Dedifferentiated amniotic fluid mesenchymal stem cell (primary cell): ENCODE measurements around the gene LAMTOR2.
A peak's percentile ranks its signal among the peaks of the same experiment; 100 is the strongest.
"Not testable (repeated sequence)": the region's sequence is repeated elsewhere in the genome, so short reads cannot be mapped to it uniquely, and the experiment has no call there.

Experiments
- DNase-seq: peaks from one replicate; pipeline ENCODE4 v3.0.0-alpha.2; 2016; ENCODE audit errors: extremely low spot score

Gene LAMTOR2

DNA sequence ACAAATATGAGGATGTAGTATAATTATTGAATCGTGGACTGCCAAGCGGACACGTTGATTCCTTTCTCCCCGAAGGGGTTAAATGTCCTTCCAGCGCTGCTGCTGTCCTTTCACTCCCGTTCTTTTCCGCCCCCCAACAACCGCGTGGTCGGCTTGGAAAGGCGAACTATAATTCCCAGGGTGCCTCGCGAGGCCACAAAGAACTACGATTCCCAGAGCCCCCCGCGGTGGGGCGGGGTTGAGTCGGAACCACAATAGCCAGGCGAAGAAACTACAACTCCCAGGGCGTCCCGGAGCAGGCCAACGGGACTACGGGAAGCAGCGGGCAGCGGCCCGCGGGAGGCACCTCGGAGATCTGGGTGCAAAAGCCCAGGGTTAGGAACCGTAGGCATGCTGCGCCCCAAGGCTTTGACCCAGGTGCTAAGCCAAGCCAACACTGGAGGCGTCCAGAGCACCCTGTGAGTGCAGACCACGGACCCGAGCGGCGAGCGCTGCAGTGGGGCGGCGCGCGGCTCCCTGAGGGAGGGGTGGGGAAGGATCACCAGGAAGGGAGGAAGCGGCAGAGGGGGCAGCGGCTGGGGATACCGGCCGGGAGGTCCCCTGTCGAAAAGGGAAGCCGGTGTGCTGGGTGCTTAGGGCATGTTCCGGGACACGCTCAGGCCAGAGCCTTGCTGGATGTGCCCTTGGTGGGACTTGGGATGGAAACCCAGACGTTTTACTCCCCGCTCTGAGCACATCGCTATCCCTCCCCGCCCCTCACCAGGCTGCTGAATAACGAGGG is at the start of gene LAMTOR2:
Gene LAMTOR2 (plus strand): TSS at position 283 of the 781 bp plus-strand sequence. CDS start 108 bp downstream, at position 391.
- peak; percentile 98 for DNase-seq

DNA sequence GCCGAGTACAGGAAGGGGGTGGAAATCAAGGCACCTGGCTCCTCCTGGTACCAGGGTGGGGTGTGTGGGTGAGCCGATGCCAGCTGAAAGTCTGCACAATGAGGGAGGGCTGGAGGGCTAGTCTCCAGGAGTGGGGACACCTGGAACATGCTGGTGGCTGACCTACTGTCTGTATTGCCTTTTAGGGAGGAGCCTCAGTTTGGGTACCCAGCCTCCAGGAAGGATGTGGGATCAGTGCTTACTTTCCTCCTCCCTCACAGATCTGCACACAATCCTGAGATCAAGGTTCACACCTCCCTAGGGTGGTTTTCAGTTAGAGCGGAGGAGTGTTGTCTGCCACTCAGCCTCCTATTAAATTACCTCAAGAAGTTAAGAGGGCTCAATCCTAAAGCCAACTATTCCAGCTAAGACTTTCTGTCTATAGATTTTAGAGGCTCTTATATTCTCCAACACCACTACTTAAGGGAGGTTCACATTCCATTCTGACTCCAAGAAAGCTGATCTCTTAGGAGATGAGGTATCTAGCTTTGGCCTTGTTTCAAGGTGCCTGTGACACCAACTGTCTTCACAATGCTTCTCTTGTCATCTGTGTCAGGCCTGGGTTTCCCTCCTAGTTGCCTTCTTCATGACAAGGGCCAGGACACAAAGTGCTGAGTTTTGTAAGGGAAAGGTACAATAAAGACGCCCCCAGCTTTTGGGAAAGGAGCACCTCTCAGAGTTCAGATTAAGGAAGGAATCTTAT is 49.6 kb upstream of the LAMTOR2 start:
- DNase-seq: no peak

DNA sequence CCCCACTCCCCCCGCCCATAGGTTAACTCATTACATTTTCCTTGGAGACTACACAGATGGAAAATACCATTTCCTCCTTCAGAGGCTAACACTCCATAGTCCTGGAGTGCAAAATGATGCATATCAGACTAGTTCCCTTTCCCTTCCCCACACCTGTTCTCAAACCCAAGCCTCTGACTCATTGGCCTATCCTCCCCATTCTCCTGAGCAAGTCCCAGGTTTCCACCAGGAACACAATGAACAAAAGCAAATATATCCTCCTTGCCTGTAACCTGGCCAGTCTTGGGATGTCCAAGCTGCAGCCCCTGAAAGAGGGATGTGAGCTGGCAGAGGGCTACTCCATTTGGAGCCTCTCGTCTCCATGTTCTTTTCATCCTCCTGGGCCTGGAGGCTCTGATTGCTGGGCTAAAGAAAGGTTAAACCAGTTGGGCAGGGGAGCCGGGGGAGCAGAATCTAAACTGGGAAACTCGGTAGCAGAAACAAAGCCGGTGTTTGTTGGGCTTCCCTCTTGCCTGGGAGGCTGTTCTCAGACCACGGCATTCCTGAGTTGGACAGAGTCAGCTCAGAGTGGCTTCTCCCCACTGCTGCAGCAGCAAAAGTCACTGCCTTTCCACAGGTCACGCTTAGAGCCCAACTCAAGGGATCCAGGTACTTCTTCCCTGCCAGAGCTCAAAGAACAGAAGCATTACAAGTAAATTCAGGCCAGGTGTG is 47.8 kb upstream of the LAMTOR2 start:
- no peak for DNase-seq

DNA sequence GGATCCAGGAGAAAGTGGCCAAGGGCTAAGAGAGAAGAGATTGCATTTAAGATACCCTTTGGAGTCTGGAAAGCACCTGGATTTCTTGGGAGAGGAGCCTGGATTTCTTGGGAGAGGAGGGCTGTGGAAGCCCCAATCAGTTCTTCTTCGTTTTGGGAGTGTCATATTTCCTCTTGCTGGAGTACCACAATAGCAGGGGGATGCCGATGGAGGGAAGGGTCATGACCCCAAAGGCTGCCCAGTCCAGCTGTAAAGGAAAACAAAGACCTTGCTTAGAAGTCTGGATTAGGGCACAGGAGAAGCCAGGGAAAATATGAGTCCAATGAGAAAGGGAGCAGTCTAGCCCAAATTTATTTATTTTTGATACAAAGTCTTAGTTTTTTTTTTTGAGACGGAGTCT is 45.2 kb upstream of the LAMTOR2 start:
- DNase-seq: no peak

DNA sequence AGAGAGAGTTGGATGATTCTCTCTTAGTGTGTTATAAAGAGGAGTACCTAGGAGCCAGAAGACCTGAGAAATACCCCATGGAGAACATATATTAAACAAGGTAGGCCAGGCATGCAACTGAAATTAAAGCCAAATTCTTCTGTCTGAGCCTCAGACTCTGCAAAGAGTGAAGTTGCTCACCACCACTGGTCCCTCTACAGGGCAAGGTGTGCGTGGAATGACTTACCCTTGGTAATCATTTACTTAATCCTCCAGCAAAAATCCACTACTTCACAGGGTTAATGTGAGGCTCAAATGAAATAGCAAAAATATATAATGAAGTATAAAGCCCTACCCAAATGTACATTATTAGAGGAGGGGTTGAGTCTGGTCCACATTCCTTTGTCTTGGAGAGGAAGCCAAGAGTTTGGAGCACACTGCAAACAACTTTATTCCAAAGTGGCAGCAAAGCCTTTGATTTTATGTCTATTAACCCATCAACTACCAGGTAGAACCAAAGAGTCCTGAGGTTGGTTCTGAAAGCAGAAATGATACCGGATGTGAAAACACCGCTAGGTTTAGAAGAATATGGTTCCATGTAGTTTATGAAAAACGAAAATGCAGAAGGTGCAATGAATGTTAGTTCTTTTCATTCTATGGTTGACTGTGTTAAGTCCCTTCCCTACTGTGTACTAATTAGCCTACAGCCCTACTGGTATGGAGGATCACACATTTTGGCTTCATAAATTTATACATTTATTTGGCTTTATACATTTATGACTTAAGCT is 42.3 kb upstream of the LAMTOR2 start:
- no peak for DNase-seq

DNA sequence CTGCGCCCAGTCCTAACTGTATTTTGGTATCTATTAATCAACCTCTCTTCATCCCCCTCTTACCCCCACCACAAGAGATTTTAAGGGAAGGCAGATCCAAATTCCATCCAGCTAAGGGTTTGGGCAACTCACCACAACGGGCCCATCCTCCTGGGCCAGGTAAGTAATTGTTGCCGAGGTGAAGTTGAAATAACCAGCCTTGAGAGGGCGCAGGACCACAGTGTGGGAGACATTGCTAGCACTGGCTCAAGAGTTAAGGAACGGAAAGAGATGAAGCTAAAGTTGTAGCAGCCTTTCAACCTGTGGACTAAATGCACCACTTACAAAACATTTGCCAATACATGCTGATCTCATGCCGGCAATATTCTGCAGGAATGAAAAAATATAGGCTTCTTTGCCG is 39.8 kb upstream of the LAMTOR2 start:
- DNase-seq: no peak

DNA sequence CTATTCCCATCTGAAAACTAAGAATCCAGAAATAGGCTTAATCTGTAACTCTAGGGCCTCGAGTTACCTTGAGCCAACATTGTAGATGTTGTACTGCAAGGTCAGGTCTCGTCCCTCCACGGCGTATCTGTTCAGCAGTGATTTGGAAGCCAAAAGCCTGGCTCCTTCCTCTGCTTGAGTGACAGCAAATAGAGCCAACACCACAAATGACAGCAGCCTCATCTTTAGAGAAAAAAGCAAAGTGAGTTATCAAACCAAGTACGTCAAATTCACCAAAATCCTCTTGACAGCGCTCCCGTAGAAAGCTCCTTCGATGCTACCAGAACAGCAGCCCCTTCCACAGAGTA is 34.7 kb upstream of the LAMTOR2 start:
- no peak for DNase-seq

DNA sequence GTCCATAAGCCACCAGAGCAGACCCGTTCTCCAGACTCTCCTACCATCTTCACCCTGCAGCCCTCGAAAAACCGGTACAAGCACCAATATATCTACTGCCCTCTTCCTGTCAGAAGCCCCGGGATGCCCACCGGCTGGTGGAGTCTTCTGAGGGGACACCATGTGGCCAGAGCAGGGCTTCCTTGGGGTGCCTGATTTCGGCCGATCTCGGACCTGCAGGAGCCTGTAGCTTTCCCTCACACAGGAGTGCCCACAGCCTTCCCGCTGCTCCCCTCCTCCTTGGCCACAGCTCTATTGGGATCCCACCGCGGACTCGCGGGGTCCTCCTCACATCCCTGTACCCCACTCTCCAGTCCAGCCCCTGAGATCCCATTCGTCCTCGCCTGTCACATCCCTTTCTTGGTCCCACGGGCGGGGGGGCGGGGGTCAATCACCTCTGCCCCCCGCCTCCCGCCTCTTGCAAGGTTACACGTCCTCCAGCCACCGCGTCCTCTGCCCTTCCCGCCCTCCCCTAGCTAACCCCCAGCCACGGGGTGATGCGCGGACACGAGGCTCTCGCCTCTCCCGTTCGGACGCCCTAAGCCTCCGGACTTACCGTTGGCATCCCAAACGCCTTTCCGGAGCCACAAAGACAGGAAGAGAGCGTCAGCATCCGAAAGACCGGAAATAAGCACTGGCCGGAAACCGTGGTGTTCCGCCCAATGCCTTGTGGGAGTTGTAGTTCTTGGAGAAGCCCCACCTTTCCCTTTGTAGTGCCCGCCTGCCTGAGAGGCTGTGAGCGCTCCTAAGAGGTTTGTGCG is 34.1 kb upstream of the LAMTOR2 start, which contains the start of gene SSR2:
Gene SSR2 (minus strand): TSS at position 659 of the 800 bp plus-strand sequence. CDS start 784 bp downstream, outside the sequence.
- peak; percentile 94 for DNase-seq

DNA sequence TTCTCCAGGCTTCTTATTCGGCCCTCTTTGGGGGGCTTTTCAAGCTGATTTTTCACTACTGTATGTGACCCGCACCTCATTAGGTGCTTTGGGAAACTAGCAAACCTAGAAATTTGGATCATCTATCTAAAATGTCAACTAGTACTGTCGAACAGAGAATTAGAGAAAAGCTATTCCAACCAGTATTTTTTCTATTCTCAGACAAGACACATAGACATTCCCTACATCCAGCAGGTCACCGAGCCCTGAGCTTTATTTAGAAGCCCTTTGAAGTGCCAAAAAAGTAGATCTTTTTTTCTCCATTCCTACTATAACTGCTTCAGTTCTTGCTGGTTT is 33.5 kb upstream of the LAMTOR2 start:
- DNase-seq: no peak

DNA sequence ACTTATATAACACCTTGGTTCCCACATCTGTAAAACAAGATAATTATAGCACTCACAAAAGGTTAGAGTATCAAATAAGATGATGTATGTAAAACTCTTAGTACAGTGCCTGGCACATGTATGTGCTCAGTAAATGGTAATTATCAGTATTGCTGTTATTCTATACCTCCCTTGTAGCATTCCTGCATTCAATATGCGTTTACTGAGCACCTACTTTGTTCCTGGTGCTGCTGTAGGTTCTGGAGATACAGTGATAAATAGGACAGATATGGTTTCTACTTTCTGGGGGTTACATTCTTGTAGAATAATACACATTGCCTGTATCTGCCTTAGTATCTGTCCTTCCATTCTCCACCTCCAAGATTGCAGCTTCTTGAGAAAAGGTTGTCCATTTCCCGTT is 32.6 kb upstream of the LAMTOR2 start:
- DNase-seq: no peak

DNA sequence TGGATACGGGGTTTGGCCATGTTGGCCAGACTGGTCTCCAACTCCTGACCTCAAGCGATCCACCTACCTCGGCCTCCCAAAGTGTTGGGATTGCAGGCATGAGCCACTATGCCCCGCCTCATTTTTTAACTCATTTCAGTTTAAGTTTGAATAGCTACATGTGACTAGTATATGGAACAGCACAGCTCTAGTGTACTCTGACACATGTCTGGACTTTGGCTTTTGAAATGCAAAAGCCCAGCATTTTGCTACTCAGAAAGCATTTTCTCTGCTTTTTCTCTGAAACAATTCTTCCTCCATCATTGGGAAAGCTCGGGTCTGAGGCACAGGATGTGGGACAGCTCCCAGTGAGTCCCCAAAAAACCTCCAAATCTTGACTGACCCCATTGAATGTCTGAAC is 29.8 kb upstream of the LAMTOR2 start:
- no peak for DNase-seq

DNA sequence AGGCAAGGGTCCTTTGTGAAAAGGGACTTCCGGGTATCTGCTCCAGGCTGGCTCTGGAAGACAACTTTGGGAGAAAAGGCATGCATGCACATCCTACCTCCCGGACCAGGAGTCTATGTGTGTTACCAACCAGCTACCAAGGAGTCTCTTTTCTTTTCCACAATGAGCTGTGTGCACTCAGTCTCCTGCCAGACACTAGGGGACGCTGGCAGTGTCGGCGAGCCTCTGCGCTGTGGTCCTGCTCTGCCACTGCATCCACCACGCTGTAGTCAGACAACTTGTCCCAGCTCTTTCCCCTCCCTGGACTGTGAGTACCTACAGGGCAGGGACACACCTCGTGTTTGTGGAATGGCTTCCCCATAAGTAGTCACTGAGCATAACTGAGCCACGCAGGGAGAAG is 28.7 kb upstream of the LAMTOR2 start:
- DNase-seq: no peak

DNA sequence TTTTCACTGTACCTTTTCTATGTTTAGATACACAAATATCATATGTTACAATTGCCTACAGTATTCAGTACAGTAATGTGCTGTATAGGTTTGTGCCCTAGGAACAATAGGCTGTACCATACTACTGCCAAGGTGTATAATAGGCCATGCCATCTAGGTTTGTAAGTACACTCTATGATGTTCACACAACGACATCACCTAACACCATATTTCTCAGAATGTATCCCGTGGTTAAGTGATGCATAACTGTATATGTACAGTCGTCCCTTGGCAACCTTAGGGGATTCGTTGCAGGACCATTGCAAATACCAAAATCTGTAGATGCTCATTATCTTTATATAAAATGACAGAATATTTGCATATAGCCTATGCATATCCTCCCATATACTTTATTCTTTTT is 28.0 kb upstream of the LAMTOR2 start:
- no peak for DNase-seq

DNA sequence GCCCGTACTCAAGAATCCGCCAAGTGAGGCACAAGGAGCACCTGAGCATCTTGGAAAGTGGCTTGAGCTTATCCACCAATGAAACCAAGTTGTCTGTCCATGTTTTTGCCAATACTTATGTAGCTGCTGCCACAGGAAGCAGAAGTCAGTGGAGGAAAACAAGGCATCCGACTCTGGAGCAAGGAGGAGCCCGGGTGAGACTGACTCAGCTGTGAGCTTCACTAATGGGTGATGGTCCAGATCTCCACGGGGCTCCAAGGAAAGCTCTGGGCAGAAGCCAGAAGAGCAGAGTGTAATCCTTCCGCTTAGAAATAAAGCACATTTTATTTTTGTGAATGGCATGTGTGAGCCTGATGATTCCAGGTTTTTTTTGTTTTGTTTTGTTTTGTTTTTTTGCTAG is 21.6 kb upstream of the LAMTOR2 start:
- no peak for DNase-seq

DNA sequence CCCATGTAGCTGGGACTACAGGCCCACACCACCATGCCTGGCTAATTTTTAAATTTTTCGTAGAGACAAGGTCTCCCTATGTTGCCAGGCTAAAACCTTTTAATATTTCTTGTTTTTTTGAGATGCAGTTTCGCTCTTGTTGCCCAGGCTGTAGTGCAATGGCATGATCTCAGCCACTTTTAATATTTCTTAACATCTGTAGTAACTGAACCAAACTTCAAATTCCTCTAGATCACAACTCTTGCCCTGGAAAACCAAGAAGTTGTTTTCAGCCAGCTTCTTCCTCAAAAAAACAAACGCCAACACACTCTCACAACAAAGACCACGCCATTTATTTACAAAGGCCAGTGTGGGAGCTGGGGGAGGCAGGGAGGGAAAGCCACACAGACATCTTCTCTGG is 19.6 kb upstream of the LAMTOR2 start:
- not testable (repeated sequence) for DNase-seq

DNA sequence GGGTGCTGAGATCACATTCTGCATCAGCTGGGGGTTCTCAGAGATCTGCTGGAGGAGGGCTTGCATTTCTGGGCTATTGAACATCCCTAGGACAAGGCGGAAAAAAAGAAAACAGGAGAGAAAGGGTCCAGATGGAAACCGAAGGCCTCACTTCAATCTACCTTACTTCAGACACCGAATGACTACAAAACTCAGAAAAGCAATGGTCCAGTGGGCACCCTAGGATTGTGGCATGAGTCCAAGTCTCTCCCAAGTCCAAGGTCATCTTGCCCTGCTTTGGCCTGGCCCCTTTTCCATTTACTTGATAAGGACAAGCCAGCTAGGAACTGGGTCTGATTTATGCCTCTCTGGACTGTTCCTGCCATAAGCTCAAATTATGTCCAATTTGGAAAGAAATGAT is 11.8 kb upstream of the LAMTOR2 start:
- DNase-seq: no peak

DNA sequence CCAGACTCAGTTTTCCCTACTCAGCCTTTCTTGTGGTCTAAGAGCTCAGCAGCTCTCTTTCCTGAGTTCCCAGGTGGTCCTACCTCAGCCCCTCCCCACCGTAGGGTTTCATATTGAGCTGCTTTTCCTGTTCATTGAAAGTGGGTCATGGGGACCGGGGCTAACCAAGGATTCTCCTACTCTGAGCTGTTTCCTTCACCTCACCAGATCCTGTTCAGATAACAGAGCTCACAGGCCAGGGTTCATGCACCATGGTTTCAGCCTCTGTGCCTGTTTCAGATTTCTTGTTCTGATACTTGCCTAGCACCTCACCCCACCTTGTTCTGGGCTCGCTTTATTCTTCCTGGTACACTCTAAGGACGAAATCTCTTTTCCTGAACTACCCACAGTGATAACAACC is 9.5 kb upstream of the LAMTOR2 start:
- no peak for DNase-seq

DNA sequence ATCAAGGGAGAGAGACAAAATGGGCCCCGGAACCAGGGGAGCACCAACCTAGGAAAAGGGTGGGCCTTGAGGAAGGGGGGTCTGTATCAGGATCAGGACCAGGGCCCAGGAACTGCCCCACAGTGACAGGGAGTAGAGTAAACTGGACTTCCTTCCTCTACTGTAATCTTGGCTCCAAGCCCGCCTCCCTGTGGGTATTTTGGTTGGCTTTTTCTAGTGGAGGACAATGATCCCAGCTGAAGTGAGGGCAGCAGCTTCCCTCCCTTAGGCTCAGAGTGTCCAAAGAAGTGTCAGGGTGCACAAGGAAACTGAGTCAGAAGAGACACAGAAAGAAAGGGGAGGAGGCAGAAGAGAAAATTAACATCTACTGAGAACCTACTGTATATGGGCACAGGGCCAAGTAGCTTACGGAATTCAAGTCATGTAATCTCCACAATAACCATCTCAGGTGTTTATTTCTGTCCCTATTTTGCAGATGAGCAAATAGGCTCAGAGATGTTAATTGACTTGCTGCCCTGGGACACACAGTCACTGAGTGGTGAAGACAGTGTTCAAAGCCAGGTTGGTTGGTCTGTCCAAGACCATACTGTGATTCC is 5.8 kb upstream of the LAMTOR2 start:
- DNase-seq: no peak

DNA sequence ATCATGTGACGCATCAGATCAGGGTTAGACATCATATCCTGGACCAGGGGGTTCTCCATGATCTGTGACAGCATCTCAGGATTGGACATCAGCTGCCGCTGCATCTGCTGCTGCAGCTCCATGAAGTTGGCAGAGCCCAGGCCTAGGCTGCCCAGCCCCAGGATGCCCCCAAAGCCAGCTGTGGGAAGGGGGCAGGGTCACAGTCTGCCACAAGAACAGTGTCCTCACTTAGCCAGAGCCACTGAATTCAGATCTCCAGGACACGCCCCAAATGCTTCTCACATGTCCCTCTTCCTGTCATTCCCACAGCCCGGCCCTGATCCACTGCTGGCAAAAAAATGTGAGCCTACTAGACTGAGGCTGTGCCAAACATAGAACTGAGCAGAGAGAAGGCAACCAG is 4.2 kb upstream of the LAMTOR2 start:
- DNase-seq: no peak

DNA sequence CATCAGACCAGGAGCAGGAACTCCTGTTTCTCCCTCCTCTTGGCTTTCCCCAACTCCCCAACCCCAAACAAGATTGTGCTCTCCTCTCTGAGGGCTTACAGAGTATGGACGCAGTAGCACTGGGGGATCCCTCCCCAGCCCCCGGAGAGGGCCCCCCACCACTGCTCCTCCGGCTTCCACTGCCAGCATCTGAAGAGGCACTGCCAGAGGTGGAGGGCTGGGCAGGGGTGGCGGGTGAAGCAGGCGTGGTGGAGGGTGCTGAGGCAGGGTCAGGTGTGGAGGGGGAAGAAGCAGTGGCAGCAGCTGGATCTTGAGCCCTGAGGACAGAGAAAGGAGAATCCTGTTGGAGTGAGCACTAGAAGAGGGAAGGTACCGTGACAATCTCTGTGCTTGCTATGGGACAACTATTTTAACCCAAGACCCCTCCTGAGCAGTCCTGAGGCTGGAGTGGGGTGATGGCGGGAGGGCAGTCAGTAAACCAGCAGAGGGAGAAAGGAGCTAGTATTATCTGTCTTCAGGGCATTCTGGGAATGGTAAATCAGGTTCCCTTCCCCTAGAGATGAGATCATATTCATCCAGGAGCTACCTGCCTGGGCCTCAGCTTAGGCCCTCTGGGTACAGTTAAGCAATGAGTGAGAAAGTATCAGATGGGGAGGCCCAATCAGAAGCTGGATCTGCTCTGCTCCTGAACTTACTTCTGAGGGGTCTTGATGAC is 3.4 kb upstream of the LAMTOR2 start:
- DNase-seq: no peak
